Panc1 (cell line): Measurements from ENCODE around the gene BABAM2.
"Not testable (repeated sequence)": the region's sequence is repeated elsewhere in the genome, so short reads cannot be mapped to it uniquely, and the experiment has no call there.

ENCODE experiments used
- POLR2AphosphoS5 ChIP-seq: IDR thresholded peaks from 2 replicates; pipeline ENCODE4 v1.6.1; 2012; ENCODE audit warnings: mild to moderate bottlenecking, low read depth, low read length, moderate library complexity
- REST ChIP-seq, 2 experiments: IDR thresholded peaks; 2 replicates each; pipeline ENCODE4 v1.6.1; 2011 to 2012; ENCODE audit warnings: low read depth in 2 of 2, control low read depth in 1 of 2, low read length in 1 of 2, mild to moderate bottlenecking in 1 of 2, moderate library complexity in 1 of 2; ENCODE audit not compliant: insufficient read depth in 1 of 2
- TCF7L2 ChIP-seq: IDR thresholded peaks from 2 replicates; pipeline ENCODE4 v1.6.1; 2011; ENCODE audit warnings: mild to moderate bottlenecking, low read depth, low read length, inconsistent platforms
- TF ChIP-seq, protein P1 (sequence below): fragments of 450-650 bp; IDR thresholded peaks from 2 replicates; pipeline ENCODE4 v1.5.1; 2017; ENCODE audit warnings: mild to moderate bottlenecking

DNA sequence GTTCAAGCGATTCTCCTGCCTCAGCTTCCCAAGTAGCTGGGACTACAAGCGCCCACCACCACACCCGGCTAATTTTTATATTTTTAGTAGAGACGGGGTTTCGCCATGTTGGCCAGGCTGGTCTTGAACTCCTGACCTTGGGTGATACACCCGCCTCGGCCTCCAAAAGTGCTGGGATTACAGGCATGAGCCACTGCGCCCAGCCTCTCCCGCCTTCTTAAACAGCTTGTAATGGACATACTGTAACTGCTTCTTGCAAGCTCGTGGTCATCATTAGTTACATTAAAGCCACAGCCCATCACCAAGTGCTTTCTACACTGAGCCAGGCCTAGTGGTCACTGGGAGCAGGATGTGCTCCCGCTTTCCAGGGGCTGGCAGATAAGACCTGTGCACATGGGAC, 444.7 kb downstream of the BABAM2 start:
- TF ChIP-seq, protein P1, sequence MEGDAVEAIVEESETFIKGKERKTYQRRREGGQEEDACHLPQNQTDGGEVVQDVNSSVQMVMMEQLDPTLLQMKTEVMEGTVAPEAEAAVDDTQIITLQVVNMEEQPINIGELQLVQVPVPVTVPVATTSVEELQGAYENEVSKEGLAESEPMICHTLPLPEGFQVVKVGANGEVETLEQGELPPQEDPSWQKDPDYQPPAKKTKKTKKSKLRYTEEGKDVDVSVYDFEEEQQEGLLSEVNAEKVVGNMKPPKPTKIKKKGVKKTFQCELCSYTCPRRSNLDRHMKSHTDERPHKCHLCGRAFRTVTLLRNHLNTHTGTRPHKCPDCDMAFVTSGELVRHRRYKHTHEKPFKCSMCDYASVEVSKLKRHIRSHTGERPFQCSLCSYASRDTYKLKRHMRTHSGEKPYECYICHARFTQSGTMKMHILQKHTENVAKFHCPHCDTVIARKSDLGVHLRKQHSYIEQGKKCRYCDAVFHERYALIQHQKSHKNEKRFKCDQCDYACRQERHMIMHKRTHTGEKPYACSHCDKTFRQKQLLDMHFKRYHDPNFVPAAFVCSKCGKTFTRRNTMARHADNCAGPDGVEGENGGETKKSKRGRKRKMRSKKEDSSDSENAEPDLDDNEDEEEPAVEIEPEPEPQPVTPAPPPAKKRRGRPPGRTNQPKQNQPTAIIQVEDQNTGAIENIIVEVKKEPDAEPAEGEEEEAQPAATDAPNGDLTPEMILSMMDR, result not testable (repeated sequence)
- TF ChIP-seq POLR2AphosphoS5; TCF7L2; REST (IDR thresholded peaks at IDR 0.05; ENCODE audit: insufficient read depth in 1 of 2, low read depth in 2 of 2, low read length in 1 of 2): not testable (repeated sequence)
